D721Med (cell line): Measurements from ENCODE around the gene JADE1.

Experiments used
- DNase-seq: peaks from one replicate; pipeline ENCODE4 v3.0.0; 2011; ENCODE audit warnings: low spot score; ENCODE audit not compliant: insufficient read length
- FAIRE-seq: peaks from 2 replicates; lab custom pipeline; 2011; peaks lifted over from hg19 to GRCh38; lab: Jason Lieb, UNC
- TF ChIP-seq, protein P1 (sequence below): IDR thresholded peaks from 2 replicates; pipeline ENCODE4 v1.5.1; 2012; ENCODE audit warnings: mild to moderate bottlenecking, control low read depth; ENCODE audit not compliant: insufficient read depth; ENCODE audit errors: missing control alignments

The JADE1 gene

GRCh38 chr4:128831531-128832242 lies 22.2 kb downstream of the JADE1 start:
- DNase-seq (no peak), FAIRE-seq (no peak)
- TF ChIP-seq, protein P1, sequence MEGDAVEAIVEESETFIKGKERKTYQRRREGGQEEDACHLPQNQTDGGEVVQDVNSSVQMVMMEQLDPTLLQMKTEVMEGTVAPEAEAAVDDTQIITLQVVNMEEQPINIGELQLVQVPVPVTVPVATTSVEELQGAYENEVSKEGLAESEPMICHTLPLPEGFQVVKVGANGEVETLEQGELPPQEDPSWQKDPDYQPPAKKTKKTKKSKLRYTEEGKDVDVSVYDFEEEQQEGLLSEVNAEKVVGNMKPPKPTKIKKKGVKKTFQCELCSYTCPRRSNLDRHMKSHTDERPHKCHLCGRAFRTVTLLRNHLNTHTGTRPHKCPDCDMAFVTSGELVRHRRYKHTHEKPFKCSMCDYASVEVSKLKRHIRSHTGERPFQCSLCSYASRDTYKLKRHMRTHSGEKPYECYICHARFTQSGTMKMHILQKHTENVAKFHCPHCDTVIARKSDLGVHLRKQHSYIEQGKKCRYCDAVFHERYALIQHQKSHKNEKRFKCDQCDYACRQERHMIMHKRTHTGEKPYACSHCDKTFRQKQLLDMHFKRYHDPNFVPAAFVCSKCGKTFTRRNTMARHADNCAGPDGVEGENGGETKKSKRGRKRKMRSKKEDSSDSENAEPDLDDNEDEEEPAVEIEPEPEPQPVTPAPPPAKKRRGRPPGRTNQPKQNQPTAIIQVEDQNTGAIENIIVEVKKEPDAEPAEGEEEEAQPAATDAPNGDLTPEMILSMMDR, result no peak

DNA sequence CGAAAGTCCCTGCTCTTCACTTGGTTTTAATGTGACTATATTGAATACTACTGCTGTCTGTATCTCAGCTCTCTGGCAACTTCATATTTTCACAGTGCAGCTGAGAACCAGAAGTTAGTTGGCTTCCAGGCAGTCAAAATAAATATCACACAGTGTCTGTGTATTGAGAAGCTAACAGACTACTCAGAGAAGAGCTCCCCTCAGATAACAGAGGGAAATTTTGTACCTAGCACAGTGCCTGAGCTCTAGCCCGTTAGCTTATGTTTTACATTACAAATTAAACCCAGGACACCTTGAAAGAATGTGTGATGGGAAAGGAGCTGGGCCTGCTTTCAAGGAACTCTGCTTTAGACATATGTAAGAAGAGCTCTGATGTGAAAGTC lies 22.7 kb downstream of the JADE1 start:
- no peak for FAIRE-seq
- DNase-seq, result no peak
- TF ChIP-seq, protein P1, result no peak

- TF ChIP-seq, protein P1, result no peak
- FAIRE-seq (no peak), DNase-seq (no peak)
Observed at GRCh38 chr4:128835498-128836222, 26.2 kb downstream of the JADE1 start.

DNA sequence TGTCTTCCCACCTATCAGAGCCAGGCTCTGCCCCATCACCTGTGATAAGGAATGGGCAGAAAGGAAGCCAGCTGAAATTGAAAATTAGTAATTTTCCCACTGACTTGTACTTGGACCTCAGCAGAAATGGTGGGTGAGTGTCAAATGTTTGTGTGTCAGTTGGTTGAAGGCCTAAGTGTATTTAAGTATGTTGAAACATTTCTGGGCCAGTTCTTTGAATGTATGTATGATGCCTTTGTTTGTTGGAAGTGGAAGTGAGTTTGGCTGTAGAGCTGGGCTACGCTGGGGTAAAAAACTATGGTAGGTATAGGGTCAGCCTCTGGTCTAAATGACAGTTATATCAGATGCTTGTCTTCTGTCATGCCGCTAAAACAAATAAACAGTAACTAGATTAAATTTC lies 27.7 kb downstream of the JADE1 start:
- DNase-seq (no peak), FAIRE-seq (no peak)
- TF ChIP-seq, protein P1, result no peak

- TF ChIP-seq, protein P1, result no peak
- DNase-seq (no peak), FAIRE-seq (peak; percentile 48)
Observed at GRCh38 chr4:128837679-128838078, 28.2 kb downstream of the JADE1 start.

DNA sequence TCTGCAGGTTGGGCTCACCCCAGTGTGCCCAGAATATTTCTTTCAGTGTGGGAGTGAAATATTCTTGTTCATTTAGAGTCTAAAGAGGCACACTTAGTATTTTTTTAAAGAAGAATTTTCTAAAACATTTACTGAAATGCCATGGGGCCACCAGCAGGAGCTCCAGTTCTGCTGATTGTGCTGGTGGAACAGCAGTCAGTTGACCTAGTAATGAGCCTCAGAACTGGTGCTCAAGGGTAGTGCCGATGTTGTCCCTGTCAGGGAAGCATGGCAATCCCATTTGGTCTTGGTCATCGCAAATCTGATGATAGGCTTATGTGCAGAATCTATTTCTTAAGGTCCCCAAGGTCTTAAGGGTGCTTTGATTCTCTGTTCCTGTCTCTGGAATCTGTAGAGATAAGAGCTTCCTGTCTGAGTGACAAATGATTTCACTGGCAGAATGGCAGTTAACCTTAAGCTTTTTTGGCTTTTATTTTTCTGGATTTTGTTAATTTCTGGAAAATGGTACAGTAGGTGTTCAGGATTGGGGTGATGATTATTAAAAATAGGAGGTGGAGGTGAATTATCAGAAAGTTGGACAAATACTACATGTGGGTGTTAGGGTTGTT lies 31.3 kb downstream of the JADE1 start:
- TF ChIP-seq, protein P1, result no peak
- DNase-seq, result no peak
- FAIRE-seq, result no peak
